Measurements from ENCODE around the gene SLC8A1.
"Not testable (repeated sequence)": the region's sequence is repeated elsewhere in the genome, so short reads cannot be mapped to it uniquely, and the experiment has no call there.

SLC8A1 gene

GRCh38 chr2:40096360-40096759, 355.5 kb downstream of the SLC8A1 start:
- DNase-seq, result no peak

- no peak for DNase-seq
Measured at GRCh38 chr2:40095000-40095399, 356.9 kb downstream of the SLC8A1 start.

- no peak for DNase-seq
Measured at GRCh38 chr2:40094451-40094850, 357.4 kb downstream of the SLC8A1 start.

- DNase-seq, result no peak
Measured at GRCh38 chr2:40093021-40093675, 358.7 kb downstream of the SLC8A1 start.

- DNase-seq, result no peak
Measured at GRCh38 chr2:40090044-40090443, 361.8 kb downstream of the SLC8A1 start.

- DNase-seq, result no peak
Measured at GRCh38 chr2:40087927-40088326, 364.0 kb downstream of the SLC8A1 start.

- DNase-seq, result no peak
Measured at GRCh38 chr2:40087434-40087833, 364.5 kb downstream of the SLC8A1 start.

- DNase-seq, result no peak
Measured at GRCh38 chr2:40085786-40086185, 366.1 kb downstream of the SLC8A1 start.

GRCh38 chr2:40073336-40073735, 378.6 kb downstream of the SLC8A1 start:
- not testable (repeated sequence) for DNase-seq

GRCh38 chr2:40072442-40073232, 379.3 kb downstream of the SLC8A1 start:
- DNase-seq, result no peak

GRCh38 chr2:40062381-40062780, 389.5 kb downstream of the SLC8A1 start:
- DNase-seq, result no peak

GRCh38 chr2:40049781-40050180, 402.1 kb downstream of the SLC8A1 start:
- DNase-seq, result no peak

- no peak for DNase-seq
Measured at GRCh38 chr2:40048506-40048905, 403.4 kb downstream of the SLC8A1 start.

GRCh38 chr2:40047406-40047805, 404.5 kb downstream of the SLC8A1 start:
- DNase-seq, result no peak
